ENCODE results near the gene MAP3K5.
"Not testable (repeated sequence)": the region's sequence is repeated elsewhere in the genome, so short reads cannot be mapped to it uniquely, and the experiment has no call there.

Gene MAP3K5

GRCh38 chr6:136720045-136720770 lies 72.1 kb downstream of the MAP3K5 start:
- peak; percentile 38 for DNase-seq

GRCh38 chr6:136719280-136720044 lies 72.8 kb downstream of the MAP3K5 start:
- peak; percentile 25 for DNase-seq

- DNase-seq = no peak
These were observed 73.8 kb downstream of the MAP3K5 start for GRCh38 chr6:136718476-136718875.

GRCh38 chr6:136717716-136717990 lies 74.6 kb downstream of the MAP3K5 start:
- no peak for DNase-seq

GRCh38 chr6:136716917-136717715 lies 75.2 kb downstream of the MAP3K5 start:
- no peak for DNase-seq

- not testable (repeated sequence) for DNase-seq
These were observed 79.6 kb downstream of the MAP3K5 start for GRCh38 chr6:136712642-136713041.

GRCh38 chr6:136711644-136712043 lies 80.6 kb downstream of the MAP3K5 start:
- no peak for DNase-seq

- DNase-seq = no peak
These were observed 81.3 kb downstream of the MAP3K5 start for GRCh38 chr6:136710877-136711552.

- DNase-seq = no peak
These were observed 82.8 kb downstream of the MAP3K5 start for GRCh38 chr6:136709429-136709828.

GRCh38 chr6:136706430-136706829 lies 85.8 kb downstream of the MAP3K5 start:
- DNase-seq = no peak

GRCh38 chr6:136703331-136703865 lies 88.9 kb downstream of the MAP3K5 start:
- no peak for DNase-seq

- DNase-seq = no peak
These were observed 91.2 kb downstream of the MAP3K5 start for GRCh38 chr6:136701045-136701444.

GRCh38 chr6:136699358-136699757 lies 92.9 kb downstream of the MAP3K5 start:
- DNase-seq = no peak

- DNase-seq = no peak
These were observed 95.4 kb downstream of the MAP3K5 start for GRCh38 chr6:136696783-136697364.

- DNase-seq = no peak
These were observed 96.0 kb downstream of the MAP3K5 start for GRCh38 chr6:136696238-136696637.

- DNase-seq = no peak
These were observed 96.9 kb downstream of the MAP3K5 start for GRCh38 chr6:136695412-136695811.

GRCh38 chr6:136693090-136693489 lies 99.2 kb downstream of the MAP3K5 start:
- DNase-seq = no peak

- not testable (repeated sequence) for DNase-seq
These were observed 104.4 kb downstream of the MAP3K5 start for GRCh38 chr6:136687894-136688293.

GRCh38 chr6:136685540-136686108 lies 106.7 kb downstream of the MAP3K5 start:
- DNase-seq = no peak

- no peak for DNase-seq
These were observed 107.8 kb downstream of the MAP3K5 start for GRCh38 chr6:136684466-136684865.

- no peak for DNase-seq
These were observed 108.9 kb downstream of the MAP3K5 start for GRCh38 chr6:136683209-136683941.

Measured in activated CD4-positive, alpha-beta T cell treated with anti-CD3 and anti-CD28 coated beads, Interleukin-2, Interleukin-6, amounts not matched to agents 100 ng/mL and 50 ng/mL, durations not matched to agents 16 hours and 8 hours (primary cell).